ENCODE measurements around the gene DNAAF8.
A peak's percentile ranks its signal among the peaks of the same experiment; 100 is the strongest.

The DNAAF8 gene

GRCh38 chr16:4694642-4695451 is 39.5 kb upstream of the DNAAF8 start:
- H3K4me3 ChIP-seq (ENCODE audit: low read depth, low read length) = peak overlapping the region; percentile 90
- no peak for DNase-seq (ENCODE audit: low read depth)

- no peak overlapping the region for H3K4me3 ChIP-seq (ENCODE audit: low read depth, low read length)
- DNase-seq (ENCODE audit: low read depth) = no peak
Observed at GRCh38 chr16:4695473-4696171, 38.7 kb upstream of the DNAAF8 start.

GRCh38 chr16:4696172-4696904 is 38.0 kb upstream of the DNAAF8 start:
- no peak overlapping the region for H3K4me3 ChIP-seq (ENCODE audit: low read depth, low read length)

GRCh38 chr16:4696905-4697847 is 37.2 kb upstream of the DNAAF8 start:
- no peak for DNase-seq (ENCODE audit: low read depth)
- no peak overlapping the region for H3K4me3 ChIP-seq (ENCODE audit: low read depth, low read length)

More at GRCh38 chr16:4696172-4696904, 38.0 kb upstream of the DNAAF8 start:
- DNase-seq (ENCODE audit: low read depth) = no peak

GRCh38 chr16:4697848-4698291 is 36.5 kb upstream of the DNAAF8 start:
- DNase-seq (ENCODE audit: low read depth) = no peak
- H3K4me3 ChIP-seq (ENCODE audit: low read depth, low read length) = no peak overlapping the region

- DNase-seq (ENCODE audit: low read depth) = no peak
- no peak overlapping the region for H3K4me3 ChIP-seq (ENCODE audit: low read depth, low read length)
Observed at GRCh38 chr16:4698321-4699045, 35.9 kb upstream of the DNAAF8 start.

- DNase-seq (ENCODE audit: low read depth) = no peak
- H3K4me3 ChIP-seq (ENCODE audit: low read depth, low read length) = no peak overlapping the region
Observed at GRCh38 chr16:4699046-4699556, 35.2 kb upstream of the DNAAF8 start.

- H3K4me3 ChIP-seq (ENCODE audit: low read depth, low read length) = no peak overlapping the region
- DNase-seq (ENCODE audit: low read depth) = no peak
Observed at GRCh38 chr16:4700380-4700996, 33.8 kb upstream of the DNAAF8 start.

- no peak for DNase-seq (ENCODE audit: low read depth)
- no peak overlapping the region for H3K4me3 ChIP-seq (ENCODE audit: low read depth, low read length)
Observed at GRCh38 chr16:4700997-4701743, 33.2 kb upstream of the DNAAF8 start.

GRCh38 chr16:4701791-4702465 is 32.4 kb upstream of the DNAAF8 start:
- DNase-seq (ENCODE audit: low read depth) = no peak
- H3K4me3 ChIP-seq (ENCODE audit: low read depth, low read length) = no peak overlapping the region

GRCh38 chr16:4702466-4702808 is 31.9 kb upstream of the DNAAF8 start:
- no peak for DNase-seq (ENCODE audit: low read depth)
- H3K4me3 ChIP-seq (ENCODE audit: low read depth, low read length) = no peak overlapping the region

- no peak for DNase-seq (ENCODE audit: low read depth)
- no peak overlapping the region for H3K4me3 ChIP-seq (ENCODE audit: low read depth, low read length)
Observed at GRCh38 chr16:4703906-4704305, 30.4 kb upstream of the DNAAF8 start.

- DNase-seq (ENCODE audit: low read depth) = no peak
- H3K4me3 ChIP-seq (ENCODE audit: low read depth, low read length) = no peak overlapping the region
Observed at GRCh38 chr16:4704491-4704890, 29.8 kb upstream of the DNAAF8 start.

- H3K4me3 ChIP-seq (ENCODE audit: low read depth, low read length) = no peak overlapping the region
- no peak for DNase-seq (ENCODE audit: low read depth)
Observed at GRCh38 chr16:4704913-4705312, 29.4 kb upstream of the DNAAF8 start.

GRCh38 chr16:4706871-4707270 is 27.5 kb upstream of the DNAAF8 start:
- no peak for DNase-seq (ENCODE audit: low read depth)
- H3K4me3 ChIP-seq (ENCODE audit: low read depth, low read length) = no peak overlapping the region

GRCh38 chr16:4709481-4709880 is 24.9 kb upstream of the DNAAF8 start:
- H3K4me3 ChIP-seq (ENCODE audit: low read depth, low read length) = no peak overlapping the region
- DNase-seq (ENCODE audit: low read depth) = no peak

Data from skeletal muscle cell (primary cell).